NCI-H1436 (cell line): ENCODE measurements around the gene SFN.
"Not testable (repeated sequence)": the region's sequence is repeated elsewhere in the genome, so short reads cannot be mapped to it uniquely, and the experiment has no call there.

Experiments
- DNase-seq: peaks from one replicate; lab custom pipeline; 2025; lab: John Stamatoyannopoulos, UW

SFN gene

DNA sequence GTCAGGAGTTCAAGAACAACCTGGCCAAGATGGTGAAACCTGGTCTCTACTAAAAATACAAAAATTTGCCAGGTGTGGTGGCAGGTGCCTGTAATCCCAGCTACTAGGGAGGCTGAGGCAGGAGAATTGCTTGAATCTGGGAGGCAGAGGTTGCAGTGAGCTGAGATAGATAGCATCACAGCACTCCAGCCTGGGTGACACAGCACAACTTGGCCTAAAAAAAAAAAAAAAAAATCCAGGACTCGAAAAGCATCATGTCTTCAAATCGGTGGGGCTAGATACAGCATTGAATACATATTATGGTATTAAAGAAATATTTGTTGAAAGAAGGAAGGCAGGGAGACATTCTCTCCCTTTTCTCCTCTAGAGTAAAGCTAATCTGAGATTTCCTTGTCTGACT, 10.1 kb downstream of the SFN start:
- DNase-seq: not testable (repeated sequence)

DNA sequence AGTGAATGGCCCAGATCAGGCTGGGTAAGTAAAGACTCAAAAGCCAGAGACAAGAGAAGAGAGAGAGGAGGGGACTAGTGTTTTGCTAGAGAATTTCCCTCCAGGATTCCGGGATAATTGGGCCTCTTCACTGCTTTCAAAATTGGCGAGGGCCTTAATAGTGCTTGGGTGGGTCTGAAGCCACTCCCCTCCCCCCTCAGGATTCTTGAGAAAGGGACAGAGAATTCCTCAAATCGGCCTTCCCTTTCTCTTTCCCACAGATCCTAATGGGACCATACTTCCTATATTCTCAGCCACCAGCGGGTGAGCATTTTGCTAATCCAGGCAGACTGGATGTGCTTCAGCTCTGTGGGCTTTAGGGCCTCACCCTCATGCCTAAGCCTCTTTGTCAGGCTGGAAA, 11.9 kb downstream of the SFN start:
- DNase-seq: no peak

DNA sequence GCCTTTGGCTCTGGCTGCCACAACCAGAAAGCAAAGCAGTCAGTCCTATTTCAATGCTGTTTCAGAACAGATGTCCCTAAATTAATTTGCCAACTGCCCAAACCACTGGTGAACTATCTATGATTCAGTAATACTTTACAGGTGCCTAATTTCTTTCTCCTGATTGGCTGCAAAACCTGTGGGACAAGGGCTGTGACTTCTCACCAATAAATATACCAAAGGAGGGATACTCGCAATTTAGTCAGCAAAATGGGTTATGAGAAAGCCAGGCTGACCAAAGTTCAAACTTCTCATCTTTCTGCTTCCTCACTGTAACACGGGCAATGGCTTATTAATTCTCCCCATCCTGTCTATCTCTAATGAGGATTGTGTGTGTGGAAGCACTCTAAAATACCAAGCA, 14.4 kb downstream of the SFN start:
- DNase-seq: no peak

DNA sequence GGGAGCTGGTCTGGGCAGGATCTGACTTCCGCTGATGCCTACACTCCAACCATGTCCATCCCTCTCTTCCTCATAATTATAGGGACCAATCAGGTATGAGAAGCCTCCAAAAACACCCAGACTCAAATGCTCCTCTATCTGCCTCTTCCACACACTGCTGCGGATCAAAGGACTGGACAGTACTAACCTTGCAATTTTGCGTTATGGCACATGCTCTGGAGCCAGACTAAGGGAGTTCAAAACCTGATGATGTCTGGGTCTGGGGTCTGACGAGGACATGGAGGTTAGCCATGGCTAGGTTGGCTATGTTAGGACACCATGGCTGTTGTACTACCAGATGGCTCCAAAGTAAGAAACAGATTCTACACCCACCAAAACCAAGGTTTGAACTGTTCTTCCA, 16.8 kb downstream of the SFN start:
- DNase-seq: no peak

DNA sequence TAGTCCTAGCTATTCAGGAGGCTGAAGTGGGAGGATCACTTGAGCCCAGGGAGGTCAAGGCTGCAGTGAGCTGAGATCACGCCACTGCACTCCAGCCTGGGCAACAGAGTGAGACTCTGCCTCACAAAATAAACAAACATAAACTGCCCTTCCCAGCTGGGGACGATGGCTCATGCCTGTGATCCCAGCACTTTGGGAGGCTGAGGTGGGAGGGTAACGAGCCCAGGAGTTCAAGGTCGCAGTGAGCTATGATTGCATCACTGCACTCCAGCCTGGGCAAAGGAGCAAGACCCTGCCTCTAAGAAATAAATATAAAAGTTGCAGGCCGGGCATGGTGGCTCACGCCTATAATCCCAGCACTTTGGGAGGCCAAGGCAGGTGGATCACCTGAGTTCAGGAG, 18.7 kb downstream of the SFN start:
- DNase-seq: not testable (repeated sequence)

DNA sequence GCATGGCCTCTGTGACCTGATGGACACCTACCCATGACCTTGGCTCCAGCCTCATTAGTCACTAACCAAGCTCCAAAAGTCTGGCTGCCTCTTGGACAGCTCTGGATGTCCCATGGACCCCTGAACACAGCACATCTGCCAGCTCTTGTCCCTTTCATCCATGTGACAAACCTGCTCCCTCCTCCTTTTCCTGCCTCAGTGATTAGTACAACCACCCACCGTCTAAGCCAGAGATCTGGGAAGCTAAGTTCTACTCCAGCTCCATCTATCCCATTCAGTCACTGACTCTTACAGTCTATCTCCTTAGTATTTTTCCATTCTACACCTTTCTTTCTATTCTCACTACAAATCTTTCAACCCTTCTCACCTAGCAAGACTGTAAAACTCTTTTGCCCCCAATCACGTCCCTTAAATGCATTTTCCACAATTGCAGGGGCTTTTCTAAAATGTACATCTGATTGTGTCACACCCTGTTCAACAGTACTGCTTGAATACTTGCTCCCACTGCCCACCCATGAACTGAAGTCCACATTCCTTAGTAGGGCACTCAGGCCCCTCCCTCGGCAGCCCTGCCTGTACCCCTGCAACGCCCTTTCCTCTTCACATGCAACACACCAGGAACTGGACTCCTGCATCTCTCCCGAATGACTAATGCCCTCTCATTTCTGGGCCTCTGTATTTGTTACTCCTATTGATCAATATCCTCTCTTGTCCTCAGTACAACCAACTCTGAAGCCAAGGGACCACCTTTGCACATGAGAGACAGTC, 19.9 kb downstream of the SFN start:
- no peak for DNase-seq

DNA sequence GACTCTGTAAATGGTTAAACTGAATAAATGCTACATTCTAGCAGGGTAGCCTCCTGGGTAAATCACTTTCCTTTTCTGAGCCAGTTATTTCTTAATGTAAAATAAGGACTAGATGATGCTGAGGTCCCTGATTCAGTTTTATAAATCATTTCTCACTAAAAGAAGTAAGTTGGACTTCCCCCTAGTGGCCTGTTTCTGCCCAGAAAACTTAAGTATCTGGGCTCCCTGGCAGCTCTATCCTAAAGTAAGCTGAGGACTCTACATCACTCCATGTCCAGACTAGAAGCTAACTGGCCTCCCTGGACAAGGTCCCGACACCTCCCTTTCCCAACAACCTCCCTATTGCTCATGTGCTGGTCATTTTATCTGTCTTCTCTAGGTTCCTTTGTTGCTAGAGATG, 24.2 kb downstream of the SFN start:
- no peak for DNase-seq

DNA sequence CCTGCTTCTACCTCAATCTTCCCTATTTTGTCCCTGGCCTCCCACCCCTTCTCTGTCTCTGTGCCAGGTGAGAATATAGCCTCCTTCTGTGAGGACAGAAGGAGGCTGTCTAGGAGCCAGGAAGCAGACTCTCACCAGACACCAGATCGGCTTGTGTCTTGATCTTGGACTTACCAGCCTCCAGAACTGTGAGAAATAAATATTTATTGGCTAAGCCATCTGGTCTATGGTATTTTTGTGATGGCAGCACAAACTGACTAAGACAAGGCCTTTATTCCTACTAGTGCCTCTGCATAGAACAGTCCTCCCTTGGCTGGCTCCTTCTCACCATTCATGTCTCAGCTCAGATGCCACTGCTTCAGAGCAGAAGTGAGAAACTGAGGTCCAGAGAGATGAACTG, 25.3 kb downstream of the SFN start:
- no peak for DNase-seq

DNA sequence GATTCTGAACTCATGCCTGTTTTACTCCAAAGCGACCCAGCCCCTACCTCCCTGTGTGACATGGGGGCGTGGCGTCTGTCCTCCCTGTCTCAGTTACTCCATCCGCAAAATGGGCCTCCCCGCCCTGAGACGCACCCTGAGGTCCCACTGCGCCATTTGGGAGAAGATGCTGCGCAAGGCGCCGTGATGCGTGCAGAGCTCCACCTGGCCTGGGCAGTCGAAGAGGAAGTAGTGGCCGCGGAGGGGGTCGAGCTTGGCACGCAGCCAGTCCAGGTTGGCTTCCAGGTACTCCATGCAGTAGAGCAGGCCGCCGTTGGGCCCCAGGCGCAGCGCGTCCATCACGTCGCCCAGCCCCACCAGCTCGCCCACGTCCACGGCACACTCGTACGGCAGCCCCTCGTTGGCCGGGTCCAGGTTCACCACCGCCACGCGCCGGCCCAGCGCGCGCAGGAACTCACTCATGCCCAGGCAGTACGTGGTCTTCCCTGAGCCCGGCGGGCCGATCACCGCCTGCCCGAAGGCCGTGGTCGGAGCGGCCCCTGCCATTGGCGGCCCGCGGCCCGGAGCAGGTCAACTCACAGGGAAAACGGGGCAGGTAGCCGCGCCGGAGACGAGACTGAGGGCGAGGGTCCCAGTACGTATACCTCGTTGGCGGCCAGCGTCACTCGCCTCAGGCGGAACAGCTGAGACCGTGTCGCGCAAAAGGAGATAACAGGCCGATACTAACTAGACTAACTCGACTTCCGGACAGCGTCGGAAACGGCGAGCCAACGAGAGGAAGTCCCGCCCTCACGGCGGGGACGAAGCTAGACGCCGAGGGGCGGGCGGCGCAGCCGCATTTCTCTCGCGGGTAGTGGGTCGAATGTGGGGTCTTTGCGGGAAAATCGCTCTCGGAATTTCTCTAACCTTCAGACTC, 26.9 kb downstream of the SFN start, which contains the start of gene GPN2:
GPN2 (minus strand) TSS at position 733 of the 916 bp plus-strand sequence; CDS start at position 546, 187 bp downstream.
- peak; percentile 62 for DNase-seq

DNA sequence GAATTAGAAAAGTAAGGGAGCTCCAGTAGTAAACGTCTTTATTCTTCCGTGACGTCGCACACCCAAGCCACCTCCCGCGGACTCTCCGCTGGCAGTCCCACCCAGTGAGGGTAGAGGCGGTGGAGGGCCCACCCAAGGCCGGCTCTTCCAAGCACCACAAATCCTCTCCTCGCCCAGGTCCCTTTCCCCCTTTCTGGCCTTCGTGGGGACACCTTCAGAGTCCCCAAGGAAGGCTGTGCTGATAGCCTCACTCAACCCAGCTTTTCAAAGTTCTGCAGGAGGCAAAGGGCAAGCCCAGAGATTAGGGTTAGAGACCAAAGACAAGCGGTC, 27.5 kb downstream of the SFN start:
- no peak for DNase-seq

DNA sequence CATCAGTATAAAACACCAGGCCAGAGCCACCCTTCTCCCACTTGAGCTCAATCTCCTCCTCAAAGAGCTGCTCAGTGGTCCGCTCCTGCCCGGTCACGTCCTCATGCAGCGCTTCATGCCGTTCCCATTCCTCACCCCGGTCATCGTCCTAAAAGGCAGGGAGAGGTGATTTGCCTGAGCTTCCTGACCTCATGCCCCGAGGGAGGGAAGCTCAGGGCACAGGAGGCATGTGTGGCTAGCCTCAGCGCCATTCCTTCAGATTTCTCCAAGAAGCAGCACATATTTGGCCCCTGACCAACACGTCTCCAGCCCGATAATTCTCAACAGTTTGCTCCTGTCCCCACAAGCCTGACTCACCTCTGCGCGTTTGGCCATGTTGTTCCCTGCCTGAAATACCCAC, 31.3 kb downstream of the SFN start:
- no peak for DNase-seq

DNA sequence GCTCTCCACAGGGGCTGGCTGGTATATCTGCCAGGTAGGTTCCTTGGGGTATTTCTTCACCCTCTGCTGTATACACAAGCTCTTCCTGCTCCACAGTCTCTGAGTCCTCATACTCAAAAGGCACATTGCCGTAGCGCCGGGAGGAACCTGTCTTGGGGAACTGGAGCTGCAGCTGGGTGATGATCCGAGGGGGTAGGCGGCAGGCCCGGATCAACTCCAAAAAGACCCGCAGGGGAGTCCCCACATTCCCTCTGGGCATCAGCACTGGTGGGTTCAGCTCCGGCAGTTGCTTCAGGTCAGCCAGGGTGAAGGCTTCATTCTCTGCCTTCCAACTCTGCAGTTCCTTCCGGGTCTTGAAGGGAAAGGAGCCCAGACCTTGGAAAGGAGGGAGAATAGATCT, 34.4 kb downstream of the SFN start:
- DNase-seq: no peak

DNA sequence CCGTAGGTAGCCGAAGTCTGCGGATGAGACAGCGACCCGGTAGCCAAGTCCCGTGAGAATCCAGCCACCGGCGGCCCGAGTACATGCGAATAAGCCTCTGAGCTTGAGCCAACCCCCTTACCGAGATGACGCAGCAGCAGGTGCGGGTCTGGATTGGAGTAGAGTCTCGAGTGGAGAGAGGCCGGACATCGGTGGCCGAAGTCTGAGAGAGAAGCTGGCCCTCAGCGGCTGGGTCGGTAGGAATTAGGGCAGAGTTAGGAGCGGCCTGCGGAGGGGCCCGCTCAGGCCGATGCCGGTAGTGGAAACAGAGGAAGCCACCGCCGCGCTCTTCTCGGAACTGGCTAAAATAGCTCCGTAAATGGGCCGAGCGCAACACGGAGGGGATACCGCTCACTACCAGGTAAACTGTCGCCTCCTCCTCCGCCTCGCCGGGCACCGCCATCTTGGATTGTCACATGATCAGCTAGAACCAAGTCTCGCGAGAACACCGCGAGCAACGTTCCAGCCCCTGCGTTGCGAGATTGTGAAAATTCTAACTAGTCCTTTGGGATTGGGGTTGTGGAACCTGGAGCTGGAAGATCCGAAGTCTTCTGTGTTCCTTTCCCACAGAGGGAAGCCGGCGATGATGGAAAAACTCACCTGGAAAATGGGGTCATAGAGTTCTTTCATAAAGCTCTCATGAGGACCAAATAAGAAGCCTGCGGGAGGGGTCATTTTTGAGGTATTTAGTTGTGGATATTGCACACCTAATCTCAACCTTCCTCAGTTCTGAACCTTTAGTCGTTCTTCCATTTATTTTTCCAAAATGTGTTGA, 37.3 kb downstream of the SFN start, which contains the start of gene GPATCH3:
GPATCH3 (minus strand) TSS at position 467 of the 814 bp plus-strand sequence; CDS start at position 442, 25 bp downstream.
- DNase-seq: peak; percentile 95

DNA sequence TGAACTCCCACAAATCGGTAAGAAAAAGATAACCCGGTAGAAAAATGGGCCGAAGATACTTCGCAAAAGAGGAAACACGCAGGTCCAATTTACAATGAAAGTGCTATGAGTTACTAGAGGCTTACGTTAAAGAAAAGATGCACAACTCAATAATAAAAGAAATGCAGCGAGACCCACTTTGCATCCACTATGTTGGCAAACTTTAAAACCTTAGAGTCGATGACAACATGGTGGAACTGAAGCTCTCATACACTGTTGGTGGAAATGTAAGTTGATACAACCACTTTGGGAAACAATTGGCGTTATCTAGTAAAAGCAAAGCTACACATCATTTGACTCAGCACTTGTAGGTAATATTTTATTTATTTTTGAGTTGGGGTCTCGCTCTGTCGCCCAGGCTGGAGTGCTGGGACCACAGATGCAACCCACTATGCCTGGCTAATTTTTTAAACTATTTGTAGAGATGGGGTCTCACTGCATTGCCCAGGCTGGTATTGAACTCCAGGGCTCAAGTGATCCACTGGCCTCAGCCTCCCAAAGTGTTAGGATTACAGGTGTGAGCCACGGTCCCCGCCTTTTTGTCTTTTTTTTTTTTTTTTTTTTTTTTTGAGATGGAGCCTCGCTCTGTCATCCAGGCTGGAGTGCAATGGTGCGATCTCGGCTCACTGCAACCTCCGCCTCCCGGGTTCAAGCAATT, 38.0 kb downstream of the SFN start:
- no peak for DNase-seq

DNA sequence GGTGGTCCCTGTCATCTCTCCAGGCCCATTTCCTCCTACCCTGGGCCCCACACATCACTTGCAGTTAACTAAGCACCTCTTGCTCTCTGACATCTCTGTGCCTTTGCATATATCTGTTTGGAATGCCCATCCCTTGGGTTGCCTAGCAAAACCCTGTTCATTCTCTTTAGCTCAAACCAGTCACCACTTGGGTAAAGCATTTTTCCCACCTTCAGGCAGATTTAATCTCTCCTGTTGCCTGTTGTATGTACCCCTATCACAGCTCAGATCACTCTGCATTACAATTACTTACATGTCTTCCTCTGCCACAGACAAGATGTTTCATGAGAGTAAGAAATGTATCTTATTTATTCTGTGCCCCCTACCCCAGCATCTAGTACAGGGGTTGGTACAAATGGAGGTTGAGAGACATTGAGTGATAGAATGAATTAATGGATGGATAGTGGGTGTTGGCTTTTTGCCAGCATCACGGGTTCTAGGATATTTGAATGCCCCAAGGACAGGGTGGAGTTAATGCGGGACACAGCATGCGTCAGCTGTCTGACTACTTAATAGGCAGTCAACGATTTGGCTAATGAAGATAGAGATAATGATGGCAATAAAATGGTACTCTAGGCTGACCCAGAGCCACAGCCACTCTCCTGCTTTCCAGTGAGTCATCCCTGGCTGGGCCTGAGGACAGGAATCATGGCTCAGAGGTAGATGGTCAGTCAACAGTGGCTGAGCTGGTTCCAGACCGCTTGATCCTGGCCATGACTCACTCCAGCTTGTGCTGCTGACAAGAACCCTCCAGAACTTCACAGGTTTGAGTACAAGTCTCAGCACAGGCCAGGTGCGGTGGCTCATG, 44.3 kb downstream of the SFN start:
- no peak for DNase-seq

DNA sequence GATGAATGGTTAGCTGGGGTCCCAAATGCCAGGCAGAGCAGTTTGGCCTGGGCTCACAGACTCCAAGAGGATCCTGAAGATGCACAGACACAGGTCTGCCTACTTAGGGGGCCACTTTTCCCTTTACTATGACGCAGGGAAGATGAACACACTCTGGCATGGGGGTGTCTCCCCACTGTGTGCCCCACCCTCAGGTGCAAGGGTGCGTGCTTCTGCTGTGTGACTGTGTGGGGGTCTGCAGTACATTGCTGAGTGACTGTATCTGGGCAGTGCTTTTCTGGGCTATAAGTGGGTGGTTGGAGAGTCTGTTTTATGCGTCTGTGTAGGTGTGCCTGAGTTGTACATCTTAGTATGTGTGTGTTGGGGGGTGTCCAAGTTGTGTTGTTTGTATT, 47.0 kb downstream of the SFN start:
- DNase-seq: no peak

DNA sequence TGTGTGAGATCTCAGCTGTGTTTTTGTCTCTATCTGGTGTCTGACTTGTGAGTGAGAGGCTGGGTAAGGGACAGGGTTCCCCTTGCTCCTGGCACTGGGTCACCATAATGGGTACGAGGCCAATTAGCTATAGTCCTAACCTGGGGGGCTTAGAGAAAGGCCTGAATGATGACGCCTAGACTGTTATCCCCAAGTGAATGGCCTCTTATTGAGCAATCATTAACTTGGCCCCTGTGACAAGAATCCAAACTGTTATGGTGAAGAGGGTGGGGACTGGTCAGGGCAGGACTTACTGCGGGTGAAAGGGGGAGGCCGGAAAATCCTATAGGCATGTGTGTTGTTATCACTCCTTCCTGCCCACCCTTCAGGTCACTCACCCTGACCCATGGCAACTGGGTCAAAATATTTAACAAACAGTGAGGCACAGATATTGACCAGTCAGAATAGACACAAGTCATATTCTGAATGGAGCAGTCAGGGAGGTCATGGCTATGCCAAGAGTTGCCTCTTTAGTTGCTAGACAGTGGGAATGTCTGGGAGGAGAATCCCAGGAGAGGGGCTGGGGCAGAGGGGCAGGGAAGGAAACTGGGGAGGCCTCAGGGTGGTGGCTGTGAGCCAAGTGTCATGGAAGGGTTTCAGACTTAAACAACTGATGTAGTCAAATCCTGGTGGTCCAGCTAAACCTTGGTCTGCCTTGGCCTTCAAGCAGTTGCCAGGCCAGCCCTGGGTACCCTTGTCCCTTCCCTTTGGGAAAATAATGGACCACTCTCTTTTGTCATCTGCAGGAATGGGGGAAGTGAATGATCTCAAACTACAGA, 47.6 kb downstream of the SFN start:
- no peak for DNase-seq

DNA sequence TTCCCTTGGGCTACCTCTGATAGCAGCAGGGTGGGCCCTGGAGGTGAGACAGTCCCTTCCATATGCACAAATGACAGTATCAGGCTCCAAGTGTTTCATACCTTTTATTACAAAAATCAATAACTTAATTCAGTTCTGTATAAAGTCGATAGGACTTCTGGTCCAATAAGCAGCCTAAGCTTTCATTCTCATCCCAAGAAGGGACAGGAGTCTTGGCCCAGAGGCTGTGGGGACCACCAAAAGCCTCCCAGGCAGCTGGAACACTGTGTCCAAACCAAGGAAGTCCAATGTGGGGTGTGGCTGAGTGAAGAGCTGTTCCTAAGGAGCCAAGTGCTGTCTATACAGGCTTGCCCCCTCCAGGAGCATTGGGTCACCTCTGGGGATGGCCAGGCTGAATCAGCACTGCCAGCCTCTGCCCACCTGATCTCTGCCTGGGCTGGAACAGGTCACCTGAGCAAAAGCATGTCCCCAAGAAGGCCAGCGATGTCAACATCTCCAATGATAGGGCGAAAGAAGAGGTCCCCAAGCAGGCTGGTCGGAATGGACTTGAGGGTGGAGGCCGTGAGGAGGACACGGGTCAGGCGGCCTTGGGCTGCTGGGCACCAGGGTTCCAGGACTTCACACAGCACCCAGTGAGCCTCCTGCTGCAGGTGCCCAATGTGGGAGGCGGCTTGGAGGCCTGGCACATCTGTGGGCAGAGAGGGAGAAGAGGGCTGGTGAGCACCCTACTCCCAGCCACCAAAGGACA, 48.6 kb downstream of the SFN start:
- DNase-seq: no peak

DNA sequence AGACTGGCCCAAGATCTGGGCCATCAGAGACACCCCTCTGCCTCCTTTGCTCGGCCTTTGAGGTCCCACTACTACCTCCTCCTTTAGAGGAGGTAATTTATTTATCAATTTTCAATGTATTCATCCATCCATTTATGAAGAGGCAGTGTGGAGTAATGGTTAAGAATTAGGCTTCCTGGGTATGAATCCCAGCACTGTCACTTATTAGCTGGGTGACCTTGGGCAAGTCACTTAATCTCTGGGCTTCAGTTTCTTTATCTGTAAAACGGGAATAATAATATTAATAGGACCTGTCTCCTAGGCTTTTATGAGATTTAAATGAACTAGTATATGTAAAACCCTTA, 49.2 kb downstream of the SFN start:
- DNase-seq: no peak
